Measurements from ENCODE around the gene ADAM15.

- TF ChIP-seq EZH2phosphoT487 (IDR thresholded peaks at IDR 0.05; ENCODE audit: low read depth) (no peak), CTCF (IDR thresholded peaks at IDR 0.05; ENCODE audit: low read depth, low read length) (no peak)
These were observed 33.2 kb upstream of the ADAM15 start for GRCh38 chr1:155017946-155018316.
